Natural killer cell (primary cell): ENCODE results near the gene OR11A1. TPM values are rescaled to one million over a fixed set of nuclear protein-coding genes. Genes with fewer than 3 reads are reported as not detected.

Experiments used
- ATAC-seq, 3 donors: fragments of 150-1000 bp in 2 of 3; fragments of 200-7000 bp in 1 of 3; cut with Tn5 transposase; 1 replicate in 1 of 3; 2 replicates in 2 of 3; pipeline ENCODE4 v1.10.0; 2021; ENCODE audit warnings: mild to moderate bottlenecking in 2 of 3, moderate library complexity in 2 of 3
- DNase-seq, 2 donors: peaks; one replicate each; pipeline versions ENCODE4 v3.0.0 to v3.0.0-alpha.2; 2013 to 2021; ENCODE audit warnings: mixed read lengths in 1 of 2
- H3K27ac ChIP-seq: one replicate; pipeline ENCODE4 v1.5.1; 2013; ENCODE audit warnings: mild to moderate bottlenecking, low read length
- H3K27me3 ChIP-seq: one replicate; pipeline ENCODE4 v1.6.1; 2013; ENCODE audit warnings: low read length; ENCODE audit not compliant: control insufficient read depth, insufficient read depth
- H3K36me3 ChIP-seq: one replicate; pipeline ENCODE4 v1.6.1; 2013; ENCODE audit warnings: low read length; ENCODE audit not compliant: control insufficient read depth, insufficient read depth
- H3K4me1 ChIP-seq: one replicate; pipeline ENCODE4 v1.6.1; 2013; ENCODE audit warnings: low read length; ENCODE audit not compliant: control insufficient read depth, insufficient read depth
- H3K4me3 ChIP-seq: one replicate; pipeline ENCODE4 v1.5.1; 2013; ENCODE audit warnings: low read length
- H3K9me3 ChIP-seq: one replicate; pipeline ENCODE4 v1.6.1; 2013; ENCODE audit warnings: low read length; ENCODE audit not compliant: control insufficient read depth, insufficient read depth
- H3K27ac Mint-ChIP-seq, 2 donors: one replicate each; pipeline ENCODE4 v1.8.0; 2022; ENCODE audit warnings: mild to moderate bottlenecking in 2 of 2, mixed read lengths in 2 of 2, moderate library complexity in 1 of 2
- H3K27me3 Mint-ChIP-seq, 2 donors: one replicate each; pipeline ENCODE4 v1.8.0; 2022; ENCODE audit warnings: low read depth in 2 of 2, mixed read lengths in 2 of 2
- H3K36me3 Mint-ChIP-seq: one replicate; pipeline ENCODE4 v1.8.0; 2022; ENCODE audit warnings: mixed read lengths
- H3K4me1 Mint-ChIP-seq, 2 donors: one replicate each; pipeline ENCODE4 v1.8.0; 2022; ENCODE audit warnings: mixed read lengths in 2 of 2
- H3K4me3 Mint-ChIP-seq: one replicate; pipeline ENCODE4 v1.8.0; 2022; ENCODE audit warnings: mild to moderate bottlenecking, moderate library complexity, mixed read lengths
- H3K9me3 Mint-ChIP-seq, 2 donors: one replicate each; pipeline ENCODE4 v1.8.0; 2022; ENCODE audit warnings: mixed read lengths in 2 of 2
- CTCF ChIP-seq: fragments of 200-600 bp; IDR thresholded peaks from one replicate; pipeline ENCODE4 v1.8.0; 2022; ENCODE audit warnings: antibody characterized with exemption
- WGBS: methylation state at CpG from one replicate; pipeline ENCODE4 v1.1.7; 2013; ENCODE audit warnings: missing lambda C conversion rate; ENCODE audit not compliant: insufficient coverage; 5-methylcytosine and 5-hydroxymethylcytosine counted together
- intact Hi-C: fragments of 100-400 bp; cut with micrococcal nuclease; formaldehyde crosslinking; loops from one replicate; pipeline ENCODE4 v1.14.2; 2022
- total RNA-seq, 4 donors: library from RNA; stranded (reverse); fragments of 120-200 nt in 1 of 4; gene quantifications; one replicate each; pipeline versions ENCODE4 v1.2.3 to v1.2.4, GENCODE V29; 2013 to 2022

The OR11A1 gene
- total RNA-seq: not detected
- not detected for total RNA-seq (2013)

DNA sequence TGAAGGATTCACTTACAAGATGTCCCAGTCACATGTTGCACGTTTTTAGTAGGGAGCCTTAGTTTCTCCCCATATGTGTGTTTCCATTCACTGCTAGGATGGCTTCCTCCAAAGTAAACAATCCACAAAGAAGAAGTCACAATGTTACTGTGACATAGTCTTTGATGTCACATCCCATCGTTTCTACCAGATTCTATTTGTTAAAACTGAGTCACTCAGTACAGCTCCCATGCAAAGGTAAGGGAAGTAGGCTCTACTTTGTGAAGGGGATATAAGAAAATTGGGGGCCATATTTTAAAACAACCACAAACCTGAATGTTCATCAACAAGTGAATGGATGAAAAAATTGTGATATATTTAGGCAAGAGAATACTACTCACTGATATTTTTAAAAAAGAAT lies at the start of gene OR11A1, which contains the start of gene OR2H1:
Gene OR11A1, minus strand, starts transcription at position 101 of the 400 bp plus-strand sequence. CDS start 29,430 bp downstream, outside the sequence.
Gene OR2H1, plus strand, starts transcription at position 185 of the 400 bp plus-strand sequence. CDS start 4,615 bp downstream, outside the sequence.
- Histone ChIP-seq H3K4me1 (no peaks in the 10 kb centered on the region), H3K4me3 (no peak within 1 kb of the TSS), H3K9me3 (no peaks in the 10 kb centered on the region), H3K27me3 (no peaks in the 10 kb centered on the region), H3K27ac (no peak within 1 kb of the TSS), H3K36me3 (no peaks in the 10 kb centered on the region)
- Mint-ChIP-seq H3K36me3 (no peaks in the 10 kb centered on the region), H3K4me3 (no peak within 1 kb of the TSS), H3K27me3 (peaks cover 9 to 23% of the 10 kb centered on the region in 2 donors), H3K27ac (no peak within 1 kb of the TSS), H3K4me1 (no peaks in the 10 kb centered on the region), H3K9me3 (no peaks in the 10 kb centered on the region)
- 91% methylated on average over 2 of the region's 2 CpGs for WGBS
- no peak for DNase-seq
- no peak for TF ChIP-seq CTCF
- no peak for ATAC-seq
- intact Hi-C loops: no loop called here

GRCh38 chr6:29506446-29507067 lies 49.7 kb upstream of the OR11A1 start:
- intact Hi-C loops: no loop called here
- Histone ChIP-seq H3K9me3 (no peaks in the 10 kb centered on the region), H3K4me3 (no peak overlapping the region), H3K27ac (no peak overlapping the region), H3K36me3 (no peaks in the 10 kb centered on the region), H3K4me1 (no peaks in the 10 kb centered on the region), H3K27me3 (no peaks in the 10 kb centered on the region)
- Mint-ChIP-seq H3K36me3 (no peaks in the 10 kb centered on the region), H3K4me3 (no peak overlapping the region), H3K9me3 (no peaks in the 10 kb centered on the region), H3K27me3 (peaks cover 7 to 15% of the 10 kb centered on the region in 2 donors), H3K27ac (no peak overlapping the region), H3K4me1 (no peaks in the 10 kb centered on the region)
- 82% methylated on average over 11 of the region's 11 CpGs for WGBS
- no peak for TF ChIP-seq CTCF
- no peak for ATAC-seq
- DNase-seq: no peak

- H3K27me3 ChIP-seq: no peaks in the 10 kb centered on the region
- Mint-ChIP-seq H3K27ac (no peak overlapping the region), H3K4me3 (no peak overlapping the region), H3K4me1 (no peaks in the 10 kb centered on the region), H3K9me3 (no peaks in the 10 kb centered on the region), H3K36me3 (no peaks in the 10 kb centered on the region), H3K27me3 (peaks cover 6 to 12% of the 10 kb centered on the region in 2 donors)
- 96% methylated on average over 3 of the region's 3 CpGs for WGBS
- H3K36me3 ChIP-seq: no peaks in the 10 kb centered on the region
- no peak for ATAC-seq
- H3K27ac ChIP-seq: no peak overlapping the region
- H3K9me3 ChIP-seq: no peaks in the 10 kb centered on the region
- H3K4me1 ChIP-seq: no peaks in the 10 kb centered on the region
- DNase-seq: no peak
- intact Hi-C loops: no loop called here
- TF ChIP-seq CTCF: no peak
- no peak overlapping the region for H3K4me3 ChIP-seq
Observed at GRCh38 chr6:29505808-29506207, 48.9 kb upstream of the OR11A1 start.

DNA sequence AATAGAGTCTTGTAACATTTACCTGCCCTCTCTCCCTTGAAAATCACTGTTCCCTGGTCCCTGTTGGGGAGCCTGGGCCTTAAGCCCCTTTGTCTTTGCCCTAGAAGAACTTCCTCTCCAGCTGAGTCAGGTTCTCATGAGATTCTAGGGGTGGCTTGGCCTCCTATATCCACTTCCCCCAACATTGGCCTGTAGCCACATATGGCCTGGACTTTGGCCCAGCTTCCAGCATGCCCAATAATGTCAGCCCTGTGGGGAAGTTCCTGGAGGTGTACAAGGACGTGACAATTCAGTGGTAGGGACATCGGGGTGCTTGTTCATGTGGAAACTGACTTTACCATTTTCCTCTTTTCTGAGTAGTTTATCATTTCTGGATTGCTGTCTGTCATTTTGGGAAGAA lies 48.1 kb upstream of the OR11A1 start:
- Histone ChIP-seq H3K27ac (no peak overlapping the region), H3K4me1 (no peaks in the 10 kb centered on the region), H3K4me3 (no peak overlapping the region), H3K27me3 (no peaks in the 10 kb centered on the region), H3K9me3 (no peaks in the 10 kb centered on the region), H3K36me3 (no peaks in the 10 kb centered on the region)
- no peaks in the 10 kb centered on the region for H3K9me3 Mint-ChIP-seq
- no peak for TF ChIP-seq CTCF
- no peak for DNase-seq
- peaks cover 6 to 14% of the 10 kb centered on the region in 2 donors for H3K27me3 Mint-ChIP-seq
- no peak overlapping the region for H3K4me3 Mint-ChIP-seq
- no peaks in the 10 kb centered on the region for H3K4me1 Mint-ChIP-seq
- H3K27ac Mint-ChIP-seq: no peak overlapping the region
- no peaks in the 10 kb centered on the region for H3K36me3 Mint-ChIP-seq
- intact Hi-C loops: no loop called here
- 65% methylated on average over 2 of the region's 2 CpGs for WGBS
- no peak for ATAC-seq
